ENCODE measurements around the gene PRLH.

Gene PRLH

DNA sequence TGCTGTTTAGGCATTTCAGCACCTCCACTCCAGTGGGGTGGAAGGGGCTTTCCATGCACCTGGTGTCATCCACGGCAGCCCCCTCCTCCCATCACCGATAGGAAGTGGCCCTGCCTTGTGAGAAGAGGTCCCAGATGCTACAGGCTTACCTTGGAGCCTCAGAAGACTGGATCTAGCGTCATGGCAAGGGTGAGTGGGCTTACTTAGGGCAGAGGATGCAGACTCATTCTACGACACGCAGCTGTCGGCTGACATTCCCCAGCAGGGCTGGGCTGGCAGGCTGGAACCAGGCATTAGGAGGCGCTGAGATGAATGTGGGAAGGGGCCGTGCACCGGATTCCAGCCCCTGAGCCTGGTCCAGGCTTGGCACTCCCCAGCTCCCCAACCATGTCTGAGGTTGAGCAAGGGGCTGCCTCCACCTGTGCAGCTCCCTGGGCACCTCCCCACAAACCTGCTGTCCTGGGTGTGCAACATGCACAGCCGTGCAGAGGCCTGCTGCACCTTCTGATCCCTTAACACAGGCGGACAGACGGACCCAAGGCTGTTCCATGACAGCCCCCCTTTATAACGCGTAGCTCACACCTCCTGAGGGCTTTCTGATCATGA, 1.7 kb upstream of the PRLH start:
- Histone ChIP-seq H3K36me3 (ENCODE audit: insufficient read depth, low read length) (no peaks in the 10 kb centered on the region), H3K27ac (no peak overlapping the region), H3K9me3 (ENCODE audit: low read depth, low read length) (no peaks in the 10 kb centered on the region), H3K9ac (ENCODE audit: insufficient read length) (no peak overlapping the region), H3K4me3 (no peak overlapping the region)
- TF ChIP-seq FOXP2 (optimal IDR thresholded peaks at IDR 0.05; ENCODE audit: control extremely low read depth, extremely low read length, insufficient read depth) (no peak), POLR2AphosphoS5 (IDR thresholded peaks at IDR 0.05; ENCODE audit: borderline replicate concordance, low read depth, low read length) (no peak), EZH2 (IDR thresholded peaks at IDR 0.05) (no peak)
- no peak for DNase-seq (ENCODE audit: low read depth, low spot score)

DNA sequence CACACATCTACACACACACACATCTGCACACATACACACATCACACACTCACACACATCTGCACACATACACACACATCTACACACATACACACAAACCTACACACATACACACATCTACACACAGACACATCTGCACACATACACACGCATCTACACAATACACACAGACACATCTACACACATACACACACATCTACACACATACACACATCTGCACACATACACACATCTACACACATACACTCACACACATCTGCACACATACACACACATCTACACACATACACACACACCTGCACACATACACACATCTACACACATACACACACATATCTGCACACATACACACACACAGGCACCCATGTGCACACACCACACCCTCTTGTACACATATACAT, 400 bp upstream of the PRLH start:
- Histone ChIP-seq H3K9me3 (ENCODE audit: low read depth, low read length) (no peaks in the 10 kb centered on the region), H3K27ac (no peak overlapping the region), H3K4me3 (no peak overlapping the region), H3K9ac (ENCODE audit: insufficient read length) (no peak overlapping the region), H3K36me3 (ENCODE audit: insufficient read depth, low read length) (no peaks in the 10 kb centered on the region)
- TF ChIP-seq EZH2 (IDR thresholded peaks at IDR 0.05): no peak
- no peak for TF ChIP-seq FOXP2 (optimal IDR thresholded peaks at IDR 0.05; ENCODE audit: control extremely low read depth, extremely low read length, insufficient read depth)
- no peak for TF ChIP-seq POLR2AphosphoS5 (IDR thresholded peaks at IDR 0.05; ENCODE audit: borderline replicate concordance, low read depth, low read length)
- DNase-seq (ENCODE audit: low read depth, low spot score): no peak

DNA sequence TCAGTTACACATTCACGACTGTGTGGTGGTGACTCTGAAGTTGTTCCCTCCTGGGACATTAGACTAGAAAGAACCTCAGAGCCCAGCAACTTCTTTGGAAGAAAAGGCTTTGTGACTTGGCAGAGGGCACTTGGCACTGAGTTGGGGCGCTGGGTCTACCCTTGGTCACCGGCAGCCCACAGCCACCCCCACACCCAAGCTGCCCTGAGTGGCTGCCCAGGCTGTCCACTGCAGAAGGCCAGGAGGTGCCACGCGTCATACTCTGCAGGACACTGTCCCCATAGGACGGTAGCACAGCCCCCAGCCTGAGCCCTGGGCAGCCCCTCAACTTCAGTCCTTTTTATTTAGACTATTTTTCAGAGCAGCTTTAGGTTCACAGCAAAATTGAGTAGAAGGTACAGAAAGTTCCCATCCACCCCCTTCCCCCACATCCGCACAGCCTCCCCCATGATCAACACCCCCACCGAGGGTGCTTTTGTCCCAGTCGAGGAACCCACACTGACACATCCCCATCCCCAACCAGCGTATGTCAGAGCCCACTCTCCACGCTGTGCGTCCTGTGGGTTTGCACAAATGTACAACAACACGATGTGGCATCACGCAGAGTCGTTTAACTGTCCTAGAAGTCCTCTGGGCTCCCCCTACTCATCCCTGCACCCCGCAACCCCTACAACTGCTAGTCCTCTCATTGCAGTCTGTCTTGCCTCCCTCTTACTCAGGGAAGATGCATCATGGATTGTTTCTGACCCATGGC, 1.1 kb downstream of the PRLH start:
- TF ChIP-seq POLR2AphosphoS5 (IDR thresholded peaks at IDR 0.05; ENCODE audit: borderline replicate concordance, low read depth, low read length): no peak
- TF ChIP-seq EZH2 (IDR thresholded peaks at IDR 0.05): no peak
- TF ChIP-seq FOXP2 (optimal IDR thresholded peaks at IDR 0.05; ENCODE audit: control extremely low read depth, extremely low read length, insufficient read depth): no peak
- Histone ChIP-seq H3K9me3 (ENCODE audit: low read depth, low read length) (no peaks in the 10 kb centered on the region), H3K4me3 (no peak overlapping the region), H3K36me3 (ENCODE audit: insufficient read depth, low read length) (no peaks in the 10 kb centered on the region), H3K27ac (no peak overlapping the region), H3K9ac (ENCODE audit: insufficient read length) (no peak overlapping the region)
- no peak for DNase-seq (ENCODE audit: low read depth, low spot score)

DNA sequence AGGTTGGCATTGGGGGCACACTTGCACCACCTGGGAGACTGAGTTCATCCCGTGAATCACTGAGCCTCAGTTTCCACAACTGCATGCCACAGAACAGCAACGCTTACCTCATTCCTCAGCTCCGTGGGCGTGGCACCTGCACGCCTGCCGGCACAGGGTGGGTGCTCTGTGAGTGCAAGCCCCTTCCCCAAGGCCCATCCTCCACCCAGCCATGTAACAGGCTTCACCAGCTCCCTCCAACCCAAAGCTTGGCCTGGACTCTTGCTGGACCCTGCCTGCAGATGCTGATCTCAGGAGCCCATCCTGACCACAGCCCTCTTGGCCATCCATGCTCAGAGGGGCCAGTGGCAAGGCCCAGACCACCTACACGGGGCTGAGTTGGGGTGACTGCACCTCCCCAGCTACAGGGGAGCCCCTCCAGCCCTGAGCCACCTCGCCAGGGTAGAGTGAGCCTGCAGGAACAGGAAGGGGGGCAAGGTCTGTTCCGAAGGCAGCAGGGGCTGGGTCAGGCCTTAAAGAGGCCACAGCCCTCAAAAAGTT, 1.8 kb downstream of the PRLH start:
- Histone ChIP-seq H3K36me3 (ENCODE audit: insufficient read depth, low read length) (no peaks in the 10 kb centered on the region), H3K9ac (ENCODE audit: insufficient read length) (no peak overlapping the region), H3K27ac (no peak overlapping the region), H3K9me3 (ENCODE audit: low read depth, low read length) (no peaks in the 10 kb centered on the region), H3K4me3 (no peak overlapping the region)
- no peak for DNase-seq (ENCODE audit: low read depth, low spot score)
- TF ChIP-seq POLR2AphosphoS5 (IDR thresholded peaks at IDR 0.05; ENCODE audit: borderline replicate concordance, low read depth, low read length): no peak
- no peak for TF ChIP-seq EZH2 (IDR thresholded peaks at IDR 0.05)
- TF ChIP-seq FOXP2 (optimal IDR thresholded peaks at IDR 0.05; ENCODE audit: control extremely low read depth, extremely low read length, insufficient read depth): no peak

DNA sequence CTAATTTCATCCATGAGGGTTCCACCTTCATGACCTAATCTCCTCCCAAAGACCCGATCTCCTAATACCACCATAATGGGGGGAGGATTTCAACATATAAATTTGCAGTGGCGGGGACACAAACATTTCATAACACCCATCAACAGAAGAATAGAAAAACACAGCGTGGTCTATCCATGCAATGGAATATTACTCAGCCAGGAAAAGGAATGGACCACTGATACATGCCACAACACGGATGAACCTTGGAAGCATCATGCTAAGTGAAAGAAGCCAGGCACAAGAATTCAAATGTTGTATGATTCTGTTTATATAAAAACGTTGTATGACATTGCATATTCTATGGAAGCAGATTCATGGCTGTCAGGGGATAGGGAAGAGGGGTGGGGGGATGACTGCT, 2.7 kb downstream of the PRLH start:
- DNase-seq (ENCODE audit: low read depth, low spot score): no peak
- H3K4me3 ChIP-seq: no peak overlapping the region
- H3K27ac ChIP-seq: no peak overlapping the region
- TF ChIP-seq EZH2 (IDR thresholded peaks at IDR 0.05) (no peak), POLR2AphosphoS5 (IDR thresholded peaks at IDR 0.05; ENCODE audit: borderline replicate concordance, low read depth, low read length) (no peak), FOXP2 (optimal IDR thresholded peaks at IDR 0.05; ENCODE audit: control extremely low read depth, extremely low read length, insufficient read depth) (no peak)
- no peak overlapping the region for H3K9ac ChIP-seq (ENCODE audit: insufficient read length)
- H3K36me3 ChIP-seq (ENCODE audit: insufficient read depth, low read length): no peaks in the 10 kb centered on the region
- no peaks in the 10 kb centered on the region for H3K9me3 ChIP-seq (ENCODE audit: low read depth, low read length)

DNA sequence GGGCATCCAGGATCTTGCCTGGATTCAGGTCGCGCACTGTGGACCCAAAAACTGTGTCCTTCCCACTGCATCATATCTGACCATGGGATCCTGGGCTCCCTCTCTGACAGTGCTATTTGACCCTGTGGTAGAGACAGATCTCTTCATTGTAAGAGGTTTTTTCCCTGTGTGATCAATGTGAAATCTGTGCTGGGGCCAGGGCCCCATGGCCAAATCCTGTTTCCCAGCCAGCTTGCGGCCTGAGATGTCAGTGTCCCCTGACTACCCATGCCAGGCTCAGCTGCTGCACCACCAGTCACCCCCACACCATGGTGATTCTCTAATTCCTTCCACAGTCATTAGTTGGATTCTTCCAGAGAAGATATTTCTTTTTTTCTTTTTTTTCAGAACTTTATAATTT, 3.5 kb downstream of the PRLH start:
- Histone ChIP-seq H3K36me3 (ENCODE audit: insufficient read depth, low read length) (no peaks in the 10 kb centered on the region), H3K9ac (ENCODE audit: insufficient read length) (no peak overlapping the region), H3K4me3 (no peak overlapping the region), H3K27ac (no peak overlapping the region), H3K9me3 (ENCODE audit: low read depth, low read length) (no peaks in the 10 kb centered on the region)
- no peak for DNase-seq (ENCODE audit: low read depth, low spot score)
- no peak for TF ChIP-seq EZH2 (IDR thresholded peaks at IDR 0.05)
- no peak for TF ChIP-seq POLR2AphosphoS5 (IDR thresholded peaks at IDR 0.05; ENCODE audit: borderline replicate concordance, low read depth, low read length)
- no peak for TF ChIP-seq FOXP2 (optimal IDR thresholded peaks at IDR 0.05; ENCODE audit: control extremely low read depth, extremely low read length, insufficient read depth)

DNA sequence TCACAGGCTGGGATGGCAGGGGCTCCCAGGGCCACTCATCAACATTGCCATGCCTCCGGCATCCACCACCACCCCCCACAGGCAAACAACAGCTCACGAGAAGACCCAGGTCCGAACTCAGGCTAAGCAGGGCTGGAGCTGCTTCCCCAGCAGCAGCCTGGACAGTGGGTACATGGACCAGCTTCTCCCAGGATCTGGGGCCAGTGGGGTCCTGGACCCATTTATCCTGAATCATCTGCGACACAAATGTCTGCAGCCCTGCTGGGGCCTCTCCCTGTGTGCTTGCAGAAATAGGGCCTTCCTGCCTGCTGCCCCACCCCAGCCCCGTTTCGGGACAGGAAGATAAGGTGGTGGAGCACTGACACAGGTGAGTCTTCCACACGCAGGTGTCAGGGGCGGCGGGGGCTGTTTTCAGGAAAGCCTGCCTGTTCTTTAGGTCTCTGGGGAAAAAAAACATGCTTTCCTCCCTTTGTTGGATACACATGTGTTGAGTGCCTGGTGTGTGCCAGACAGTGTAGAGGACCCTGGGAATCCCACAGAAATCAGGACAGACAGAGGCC, 4.5 kb downstream of the PRLH start:
- Histone ChIP-seq H3K36me3 (ENCODE audit: insufficient read depth, low read length) (no peaks in the 10 kb centered on the region), H3K9me3 (ENCODE audit: low read depth, low read length) (no peaks in the 10 kb centered on the region), H3K4me3 (no peak overlapping the region), H3K27ac (no peak overlapping the region), H3K9ac (ENCODE audit: insufficient read length) (no peak overlapping the region)
- DNase-seq (ENCODE audit: low read depth, low spot score): no peak
- TF ChIP-seq FOXP2 (optimal IDR thresholded peaks at IDR 0.05; ENCODE audit: control extremely low read depth, extremely low read length, insufficient read depth): no peak
- TF ChIP-seq POLR2AphosphoS5 (IDR thresholded peaks at IDR 0.05; ENCODE audit: borderline replicate concordance, low read depth, low read length): no peak
- no peak for TF ChIP-seq EZH2 (IDR thresholded peaks at IDR 0.05)

DNA sequence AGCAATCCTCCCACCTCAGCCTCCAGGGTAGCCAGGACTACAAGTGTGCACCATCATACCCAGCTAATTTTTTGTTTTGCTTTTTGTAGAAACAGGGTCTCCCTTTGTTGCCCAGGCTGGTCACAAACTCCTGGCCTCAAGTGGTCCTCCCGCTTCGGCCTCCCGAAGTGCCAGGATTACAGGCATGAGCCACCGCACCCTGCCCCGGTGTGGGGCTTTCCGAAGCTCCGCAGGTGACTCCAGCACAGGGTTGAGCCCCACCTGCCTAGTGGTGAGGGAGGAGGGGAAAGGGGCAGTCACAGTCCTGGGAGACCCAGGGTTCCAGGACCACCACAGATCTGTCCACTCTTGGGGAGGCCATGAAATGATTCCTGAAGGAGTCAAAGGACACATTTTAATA, 5.2 kb downstream of the PRLH start:
- H3K27ac ChIP-seq: no peak overlapping the region

More for the DNA sequence above, 5.2 kb downstream of the PRLH start:
- Histone ChIP-seq H3K9ac (ENCODE audit: insufficient read length) (no peak overlapping the region), H3K9me3 (ENCODE audit: low read depth, low read length) (no peaks in the 10 kb centered on the region), H3K36me3 (ENCODE audit: insufficient read depth, low read length) (no peaks in the 10 kb centered on the region), H3K4me3 (no peak overlapping the region; the same call in 1 of the 2 replicates)
- no peak for TF ChIP-seq FOXP2 (optimal IDR thresholded peaks at IDR 0.05; ENCODE audit: control extremely low read depth, extremely low read length, insufficient read depth)
- no peak for TF ChIP-seq EZH2 (IDR thresholded peaks at IDR 0.05)
- no peak for TF ChIP-seq POLR2AphosphoS5 (IDR thresholded peaks at IDR 0.05; ENCODE audit: borderline replicate concordance, low read depth, low read length)
- DNase-seq (ENCODE audit: low read depth, low spot score): no peak
